K562 (cell line): ENCODE data around the gene TMEM191C.

Experiments
- CTCF ChIP-seq, 3 experiments: IDR thresholded peaks in 2 of 3; conservative IDR thresholded peaks in 1 of 3; 2 replicates each; pipeline ENCODE4 v1.5.1; 2011 to 2012; ENCODE audit warnings: low read length in 3 of 3, mild to moderate bottlenecking in 3 of 3, control low read depth in 2 of 3, improper control_type of control experiment in 1 of 3, inconsistent platforms in 1 of 3, low read depth in 1 of 3, mixed read lengths in 1 of 3, moderate library complexity in 1 of 3; ENCODE audit not compliant: insufficient read depth in 2 of 3
- JUN ChIP-seq, 2 experiments: sonication (generic) in 1 of 2; formaldehyde crosslinking in 1 of 2; IDR thresholded peaks; 2 replicates each; pipeline versions ENCODE4 v1.6.1 to v1.8.0; 2012 to 2022; ENCODE audit warnings: borderline replicate concordance in 2 of 2, mild to moderate bottlenecking in 2 of 2, improper control_type of control experiment in 1 of 2, low read depth in 1 of 2, low read length in 1 of 2, missing genetic modification reagents in 1 of 2
- NFYB ChIP-seq: IDR thresholded peaks from 2 replicates; pipeline ENCODE4 v1.6.1; 2011; ENCODE audit warnings: mild to moderate bottlenecking, moderate library complexity; ENCODE audit not compliant: insufficient read length; ENCODE audit errors: extremely low read depth
- PCBP2 ChIP-seq: fragments of 200-400 bp; formaldehyde crosslinking; IDR thresholded peaks from 2 replicates; pipeline ENCODE4 v1.6.1; 2018; ENCODE audit warnings: low read length, low read depth, mild to moderate bottlenecking, moderate library complexity; ENCODE audit not compliant: poor library complexity, severe bottlenecking
- SRSF7 ChIP-seq: fragments of 200-400 bp; formaldehyde crosslinking; optimal IDR thresholded peaks from 2 replicates; pipeline ENCODE3; 2017; ENCODE audit warnings: mild to moderate bottlenecking, low read depth, low read length
- TF ChIP-seq, protein P1 (sequence below): IDR thresholded peaks from 2 replicates; pipeline ENCODE4 v1.6.1; 2012; ENCODE audit warnings: low read depth, low read length, improper control_type of control experiment, borderline replicate concordance
- TF ChIP-seq, protein P2 (sequence below): fragments of 150-350 bp; conservative IDR thresholded peaks from 2 replicates; pipeline ENCODE4 v1.6.1; 2014; ENCODE audit warnings: low read length
- TF ChIP-seq, protein P3 (sequence below): sonication (generic); formaldehyde crosslinking; IDR thresholded peaks from 2 replicates; pipeline ENCODE4 v1.9.0; 2022; ENCODE audit warnings: mild to moderate bottlenecking, missing genetic modification reagents

DNA sequence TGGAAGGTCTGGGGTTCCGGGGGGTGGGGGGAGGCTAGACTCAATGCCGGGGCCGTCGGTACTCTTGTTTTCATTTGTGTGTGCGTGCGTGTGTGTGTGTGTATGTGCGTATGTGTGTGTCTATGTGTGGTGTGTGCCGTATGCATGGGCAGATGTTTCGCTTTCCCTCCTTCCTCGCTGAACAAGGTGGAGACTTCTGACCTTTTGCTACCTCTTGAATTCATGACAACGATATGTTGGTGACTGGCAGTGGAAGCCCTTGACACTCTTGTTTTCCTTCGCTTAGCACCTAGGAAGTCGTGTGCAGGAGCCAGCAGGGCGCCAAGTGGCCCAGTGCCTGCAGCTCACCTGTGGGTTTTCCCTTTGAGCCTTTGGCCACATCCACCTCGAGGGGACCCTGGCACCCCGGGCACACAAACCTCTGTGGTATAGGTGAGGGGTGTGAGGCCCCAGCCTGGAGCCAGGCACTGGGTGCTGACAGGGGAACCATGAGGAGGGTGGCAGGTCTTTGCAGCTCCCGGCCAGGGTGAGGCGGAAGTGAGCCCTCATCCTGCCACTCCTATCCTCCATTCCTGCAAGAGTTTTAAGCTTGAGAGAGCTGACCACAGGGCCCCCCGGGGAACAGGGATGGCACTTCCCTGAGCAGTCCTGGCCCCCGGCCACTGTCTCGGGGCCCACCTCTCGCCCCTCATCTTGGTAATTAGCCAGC lies 19.3 kb upstream of the TMEM191C start:
- TF ChIP-seq, protein P1, sequence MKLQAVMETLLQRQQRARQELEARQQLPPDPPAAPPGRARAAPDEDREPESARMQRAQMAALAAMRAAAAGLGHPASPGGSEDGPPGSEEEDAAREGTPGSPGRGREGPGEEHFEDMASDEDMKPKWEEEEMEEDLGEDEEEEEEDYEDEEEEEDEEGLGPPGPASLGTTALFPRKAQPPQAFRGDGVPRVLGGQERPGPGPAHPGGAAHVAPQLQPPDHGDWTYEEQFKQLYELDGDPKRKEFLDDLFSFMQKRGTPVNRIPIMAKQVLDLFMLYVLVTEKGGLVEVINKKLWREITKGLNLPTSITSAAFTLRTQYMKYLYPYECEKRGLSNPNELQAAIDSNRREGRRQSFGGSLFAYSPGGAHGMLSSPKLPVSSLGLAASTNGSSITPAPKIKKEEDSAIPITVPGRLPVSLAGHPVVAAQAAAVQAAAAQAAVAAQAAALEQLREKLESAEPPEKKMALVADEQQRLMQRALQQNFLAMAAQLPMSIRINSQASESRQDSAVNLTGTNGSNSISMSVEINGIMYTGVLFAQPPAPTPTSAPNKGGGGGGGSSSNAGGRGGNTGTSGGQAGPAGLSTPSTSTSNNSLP: no peak
- TF ChIP-seq NFYB (no peak), JUN (IDR thresholded peaks at IDR 0.05; ENCODE audit: borderline replicate concordance, low read depth, low read length) (no peak), JUN (CRISPR knock-in tag; IDR thresholded peaks at IDR 0.05; ENCODE audit: borderline replicate concordance) (no peak), PCBP2 (no peak), CTCF (IDR thresholded peaks at IDR 0.05 in 2 of 3, conservative IDR thresholded peaks at IDR 0.05 in 1 of 3; ENCODE audit: insufficient read depth in 2 of 3, low read depth in 1 of 3, low read length in 3 of 3) (peak; percentile 87 to 97 (median 93)), SRSF7 (no peak)
- TF ChIP-seq, protein P2, sequence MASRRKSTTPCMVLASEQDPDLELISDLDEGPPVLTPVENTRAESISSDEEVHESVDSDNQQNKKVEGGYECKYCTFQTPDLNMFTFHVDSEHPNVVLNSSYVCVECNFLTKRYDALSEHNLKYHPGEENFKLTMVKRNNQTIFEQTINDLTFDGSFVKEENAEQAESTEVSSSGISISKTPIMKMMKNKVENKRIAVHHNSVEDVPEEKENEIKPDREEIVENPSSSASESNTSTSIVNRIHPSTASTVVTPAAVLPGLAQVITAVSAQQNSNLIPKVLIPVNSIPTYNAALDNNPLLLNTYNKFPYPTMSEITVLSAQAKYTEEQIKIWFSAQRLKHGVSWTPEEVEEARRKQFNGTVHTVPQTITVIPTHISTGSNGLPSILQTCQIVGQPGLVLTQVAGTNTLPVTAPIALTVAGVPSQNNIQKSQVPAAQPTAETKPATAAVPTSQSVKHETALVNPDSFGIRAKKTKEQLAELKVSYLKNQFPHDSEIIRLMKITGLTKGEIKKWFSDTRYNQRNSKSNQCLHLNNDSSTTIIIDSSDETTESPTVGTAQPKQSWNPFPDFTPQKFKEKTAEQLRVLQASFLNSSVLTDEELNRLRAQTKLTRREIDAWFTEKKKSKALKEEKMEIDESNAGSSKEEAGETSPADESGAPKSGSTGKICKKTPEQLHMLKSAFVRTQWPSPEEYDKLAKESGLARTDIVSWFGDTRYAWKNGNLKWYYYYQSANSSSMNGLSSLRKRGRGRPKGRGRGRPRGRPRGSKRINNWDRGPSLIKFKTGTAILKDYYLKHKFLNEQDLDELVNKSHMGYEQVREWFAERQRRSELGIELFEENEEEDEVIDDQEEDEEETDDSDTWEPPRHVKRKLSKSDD: peak; percentile 65; the same call in 1 of the 2 replicates
- TF ChIP-seq, protein P3, sequence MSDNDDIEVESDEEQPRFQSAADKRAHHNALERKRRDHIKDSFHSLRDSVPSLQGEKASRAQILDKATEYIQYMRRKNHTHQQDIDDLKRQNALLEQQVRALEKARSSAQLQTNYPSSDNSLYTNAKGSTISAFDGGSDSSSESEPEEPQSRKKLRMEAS (CRISPR knock-in tag): peak; percentile 57
